Activated T-cell treated with anti-CD3 and anti-CD28 coated beads, Interleukin-2, amount 50 U/mL, for 4 hours (primary cell): ENCODE measurements around the gene CHMP6. TPM values are rescaled to one million over a fixed set of nuclear protein-coding genes. Genes with fewer than 3 reads are reported as not detected.

Source experiments
- ATAC-seq, 2 donors: fragments of 200-7000 bp; cut with Tn5 transposase; one replicate each; pipeline ENCODE4 v1.10.0; 2021
- DNase-seq: peaks from one replicate; pipeline ENCODE4 v3.0.0-alpha.2; 2020
- H3K27me3 Mint-ChIP-seq: one replicate; pipeline ENCODE4 v1.8.0; 2021; ENCODE audit warnings: low read depth, mixed read lengths
- H3K36me3 Mint-ChIP-seq: one replicate; pipeline ENCODE4 v1.8.0; 2022; ENCODE audit warnings: mixed read lengths; ENCODE audit not compliant: insufficient read depth
- H3K4me1 Mint-ChIP-seq: one replicate; pipeline ENCODE4 v1.8.0; 2021; ENCODE audit warnings: low read depth, mixed read lengths
- H3K4me3 Mint-ChIP-seq: one replicate; pipeline ENCODE4 v1.8.0; 2021; ENCODE audit warnings: mild to moderate bottlenecking, moderate library complexity, mixed read lengths
- H3K9me3 Mint-ChIP-seq: one replicate; pipeline ENCODE4 v1.8.0; 2021; ENCODE audit warnings: mixed read lengths
- total RNA-seq, 3 donors: library from RNA; stranded (reverse); gene quantifications; one replicate each; pipeline ENCODE4 v1.2.1, GENCODE V29; 2021

The CHMP6 gene
- total RNA-seq, 3 donors from 2014 or later = 35.7 to 42.4 (median 42.1) TPM

DNA sequence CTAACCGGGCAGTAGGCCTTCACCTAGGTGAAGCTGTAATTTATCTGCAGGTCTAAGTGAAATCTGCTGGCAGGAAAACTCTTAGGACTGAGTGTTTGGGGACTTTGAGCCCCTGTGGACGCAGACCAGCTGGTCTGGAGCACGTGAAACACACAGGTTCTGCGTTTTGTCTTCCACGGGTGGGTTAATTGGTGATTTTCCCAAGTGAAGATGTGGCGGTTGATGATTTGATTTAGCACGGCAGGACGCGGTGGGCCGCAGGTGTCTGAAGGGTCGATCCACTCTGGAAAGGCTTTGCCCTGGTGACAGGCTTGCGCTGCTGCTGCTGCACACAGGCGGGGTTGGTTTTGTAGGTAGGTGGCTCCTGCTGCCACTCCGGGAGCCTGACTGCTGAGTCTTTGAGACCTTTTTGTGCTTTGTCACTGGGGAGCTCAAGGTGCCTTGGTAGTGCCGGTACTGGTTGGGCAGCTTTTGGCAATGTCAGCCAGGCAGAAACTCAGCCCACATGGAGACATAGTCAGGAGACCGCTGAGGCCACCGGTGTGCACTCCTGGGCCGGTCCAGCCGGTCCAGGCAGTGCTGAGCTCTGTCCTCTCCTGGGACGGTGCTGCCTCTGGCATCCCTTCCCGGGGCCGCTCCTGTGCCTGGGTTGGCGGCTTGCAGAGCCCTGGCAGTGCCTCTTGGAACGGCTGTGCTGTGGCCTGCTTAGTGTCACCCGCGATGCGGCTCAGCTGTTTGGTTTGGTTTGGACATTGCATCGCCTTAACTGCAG lies 45.6 kb downstream of the CHMP6 start:
- H3K4me3 Mint-ChIP-seq = peak overlapping the region; percentile 79
- H3K4me1 Mint-ChIP-seq = peaks cover 21% of the 10 kb centered on the region
- ATAC-seq (no peak), DNase-seq (no peak)
- peaks cover 14% of the 10 kb centered on the region for H3K27me3 Mint-ChIP-seq
- peaks cover 1% of the 10 kb centered on the region for H3K36me3 Mint-ChIP-seq
- H3K9me3 Mint-ChIP-seq = no peaks in the 10 kb centered on the region

DNA sequence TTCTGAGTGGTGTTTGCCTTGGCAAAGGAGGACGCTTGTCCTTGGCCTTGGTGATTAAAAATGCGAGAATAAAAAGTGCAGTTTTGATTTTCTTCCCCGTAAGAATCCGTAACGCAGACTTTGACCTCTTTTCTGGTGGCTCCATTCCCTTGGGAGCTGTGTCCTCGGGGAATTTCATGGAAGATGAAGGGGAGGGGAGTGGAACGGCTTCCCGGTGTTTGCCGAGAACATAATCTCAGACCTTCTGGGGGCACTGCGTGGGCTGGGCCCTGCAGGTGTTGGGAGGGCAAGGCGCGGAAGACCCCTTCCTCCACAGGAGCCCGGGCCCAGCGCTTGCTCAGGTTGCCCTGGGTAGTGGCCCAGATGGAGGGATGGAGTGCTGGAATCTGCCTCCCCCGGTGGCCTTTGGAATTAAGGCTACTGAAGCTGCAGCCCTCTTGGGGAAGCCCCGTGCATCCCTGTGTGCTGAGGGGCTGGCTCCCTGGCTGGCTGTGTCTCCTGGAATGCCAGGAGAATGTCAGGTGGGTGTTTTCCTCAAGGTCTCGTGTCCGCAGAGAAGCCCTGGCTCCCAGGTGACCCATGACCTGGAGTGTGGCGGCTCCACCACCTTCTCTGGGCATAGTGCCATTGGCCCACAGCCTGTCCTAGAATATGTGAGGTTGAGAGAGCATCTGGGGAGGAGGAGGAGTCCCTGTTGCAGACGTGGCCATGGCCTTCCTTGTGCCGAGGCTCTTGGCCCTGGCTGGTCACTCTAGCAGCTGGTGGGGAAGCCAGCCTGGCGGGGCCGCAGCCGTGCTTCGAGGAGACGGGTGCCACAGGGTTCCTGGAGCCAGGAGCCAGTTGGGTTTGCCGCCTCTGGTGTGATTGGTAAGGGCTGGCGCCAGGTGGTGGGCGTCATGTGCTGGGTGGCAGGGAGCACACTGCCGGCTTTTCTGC lies 46.4 kb downstream of the CHMP6 start:
- ATAC-seq (no peak), DNase-seq (no peak)
- peaks cover 1% of the 10 kb centered on the region for H3K36me3 Mint-ChIP-seq
- no peaks in the 10 kb centered on the region for H3K9me3 Mint-ChIP-seq
- H3K27me3 Mint-ChIP-seq = peaks cover 14% of the 10 kb centered on the region
- peaks cover 21% of the 10 kb centered on the region for H3K4me1 Mint-ChIP-seq
- no peak overlapping the region for H3K4me3 Mint-ChIP-seq

DNA sequence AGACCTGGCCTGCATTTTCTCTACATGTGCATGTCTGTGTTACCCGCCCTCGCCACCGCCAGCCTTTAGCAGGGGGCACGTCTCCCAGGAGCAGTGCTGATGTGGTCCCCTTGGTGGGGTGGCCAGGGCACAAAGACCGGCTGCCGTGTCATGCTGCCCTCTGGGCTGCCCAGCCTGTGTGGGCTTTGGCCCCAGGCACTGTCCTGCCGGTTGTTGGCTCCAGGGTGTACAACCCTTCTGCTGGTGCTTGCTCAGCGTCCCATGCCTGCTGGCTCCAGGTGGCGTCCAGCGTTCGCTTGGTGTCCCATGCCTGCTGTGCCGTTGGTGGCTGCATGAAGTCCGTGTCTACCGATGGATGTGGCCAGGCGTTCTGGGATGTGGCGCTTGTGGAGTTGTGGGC lies 47.5 kb downstream of the CHMP6 start:
- peaks cover 1% of the 10 kb centered on the region for H3K36me3 Mint-ChIP-seq
- H3K27me3 Mint-ChIP-seq = peaks cover 9% of the 10 kb centered on the region
- no peaks in the 10 kb centered on the region for H3K9me3 Mint-ChIP-seq
- peaks cover 15% of the 10 kb centered on the region for H3K4me1 Mint-ChIP-seq
- DNase-seq (no peak), ATAC-seq (no peak)
- H3K4me3 Mint-ChIP-seq = no peak overlapping the region

GRCh38 chr17:81039854-81040758 lies 48.5 kb downstream of the CHMP6 start:
- no peak overlapping the region for H3K4me3 Mint-ChIP-seq
- no peak for DNase-seq

GRCh38 chr17:81040791-81041337 lies 49.2 kb downstream of the CHMP6 start:
- ATAC-seq (peak; percentile 44 to 54), DNase-seq (no peak)
- H3K9me3 Mint-ChIP-seq = no peaks in the 10 kb centered on the region
- H3K27me3 Mint-ChIP-seq = peaks cover 7% of the 10 kb centered on the region
- H3K36me3 Mint-ChIP-seq = peaks cover 1% of the 10 kb centered on the region
- H3K4me3 Mint-ChIP-seq = no peak overlapping the region
- H3K4me1 Mint-ChIP-seq = peaks cover 11% of the 10 kb centered on the region

More at GRCh38 chr17:81039854-81040758, 48.5 kb downstream of the CHMP6 start:
- Mint-ChIP-seq H3K27me3 (peaks cover 9% of the 10 kb centered on the region), H3K36me3 (peaks cover 1% of the 10 kb centered on the region), H3K9me3 (no peaks in the 10 kb centered on the region), H3K4me1 (peaks cover 14% of the 10 kb centered on the region)
- ATAC-seq = no peak

- no peaks in the 10 kb centered on the region for H3K27me3 Mint-ChIP-seq
- ATAC-seq (no peak), DNase-seq (no peak)
- H3K36me3 Mint-ChIP-seq = no peaks in the 10 kb centered on the region
- no peaks in the 10 kb centered on the region for H3K4me1 Mint-ChIP-seq
- no peak overlapping the region for H3K4me3 Mint-ChIP-seq
- no peaks in the 10 kb centered on the region for H3K9me3 Mint-ChIP-seq
Observed at GRCh38 chr17:81042606-81043005, 51.0 kb downstream of the CHMP6 start.

- no peak overlapping the region for H3K4me3 Mint-ChIP-seq
- no peaks in the 10 kb centered on the region for H3K27me3 Mint-ChIP-seq
- no peaks in the 10 kb centered on the region for H3K9me3 Mint-ChIP-seq
- no peak for DNase-seq
- no peaks in the 10 kb centered on the region for H3K36me3 Mint-ChIP-seq
- no peaks in the 10 kb centered on the region for H3K4me1 Mint-ChIP-seq
- ATAC-seq = no peak
Observed at GRCh38 chr17:81043319-81043724, 51.7 kb downstream of the CHMP6 start.

- no peak overlapping the region for H3K4me3 Mint-ChIP-seq
- H3K27me3 Mint-ChIP-seq = no peaks in the 10 kb centered on the region
- H3K36me3 Mint-ChIP-seq = no peaks in the 10 kb centered on the region
- no peak for ATAC-seq
- H3K4me1 Mint-ChIP-seq = no peaks in the 10 kb centered on the region
- no peak for DNase-seq
- no peaks in the 10 kb centered on the region for H3K9me3 Mint-ChIP-seq
Observed at GRCh38 chr17:81043725-81044427, 52.2 kb downstream of the CHMP6 start.

GRCh38 chr17:81044428-81044763 lies 52.8 kb downstream of the CHMP6 start:
- peaks cover 1% of the 10 kb centered on the region for H3K27me3 Mint-ChIP-seq
- no peak overlapping the region for H3K4me3 Mint-ChIP-seq
- peaks cover 4% of the 10 kb centered on the region for H3K4me1 Mint-ChIP-seq
- no peaks in the 10 kb centered on the region for H3K36me3 Mint-ChIP-seq
- no peaks in the 10 kb centered on the region for H3K9me3 Mint-ChIP-seq
- no peak for DNase-seq
- ATAC-seq = no peak

DNA sequence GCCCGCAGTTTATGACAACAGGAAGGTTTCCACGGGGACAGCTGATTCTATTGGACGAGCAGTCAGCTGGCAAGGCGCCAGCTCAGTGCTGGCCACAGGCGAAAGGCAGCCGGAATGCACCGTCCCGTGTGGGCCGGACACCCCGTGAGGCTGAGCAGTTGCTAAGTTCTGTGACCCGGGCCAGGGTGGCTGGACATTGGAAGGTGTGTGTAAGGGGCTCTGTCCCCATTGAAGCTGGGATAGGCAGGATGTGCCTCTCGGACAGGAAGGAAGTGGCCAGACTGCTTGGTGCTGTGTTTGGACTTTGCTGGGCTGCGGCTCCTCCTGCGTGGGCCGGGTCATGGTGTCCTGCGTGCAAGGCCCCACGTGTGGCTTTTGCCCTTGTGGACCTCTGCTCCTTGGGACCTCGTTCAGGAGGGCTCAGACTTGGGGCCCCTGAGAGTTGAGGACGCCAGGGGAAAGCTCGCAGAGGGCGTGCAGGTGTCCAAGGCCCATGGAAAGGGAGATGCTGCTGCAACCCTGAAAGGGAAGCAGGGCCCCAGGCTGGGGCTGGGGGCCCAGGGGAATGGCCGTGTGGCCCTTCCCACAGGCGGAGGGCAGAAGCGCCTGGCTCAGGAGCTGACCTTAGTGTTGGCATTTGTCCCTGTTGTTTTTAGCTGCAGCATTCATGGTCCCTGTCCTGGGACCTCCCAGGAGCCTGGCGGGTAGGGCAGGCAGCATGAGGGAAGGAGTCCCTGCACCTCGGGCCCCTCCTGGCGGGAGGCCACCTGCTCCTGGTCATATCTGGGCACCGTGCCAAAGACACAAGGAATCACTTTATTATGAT lies 53.3 kb downstream of the CHMP6 start:
- H3K9me3 Mint-ChIP-seq = no peaks in the 10 kb centered on the region
- no peak for ATAC-seq
- H3K27me3 Mint-ChIP-seq = peaks cover 2% of the 10 kb centered on the region
- H3K36me3 Mint-ChIP-seq = no peaks in the 10 kb centered on the region
- no peak overlapping the region for H3K4me3 Mint-ChIP-seq
- no peak for DNase-seq
- peaks cover 7% of the 10 kb centered on the region for H3K4me1 Mint-ChIP-seq

GRCh38 chr17:81045590-81046095 lies 54.0 kb downstream of the CHMP6 start:
- ATAC-seq (no peak), DNase-seq (no peak)
- Mint-ChIP-seq H3K27me3 (peaks cover 2% of the 10 kb centered on the region), H3K4me3 (no peak overlapping the region), H3K36me3 (no peaks in the 10 kb centered on the region), H3K4me1 (peaks cover 7% of the 10 kb centered on the region), H3K9me3 (no peaks in the 10 kb centered on the region)

GRCh38 chr17:81046132-81046769 lies 54.6 kb downstream of the CHMP6 start:
- H3K36me3 Mint-ChIP-seq = no peaks in the 10 kb centered on the region
- peaks cover 7% of the 10 kb centered on the region for H3K4me1 Mint-ChIP-seq
- H3K27me3 Mint-ChIP-seq = peaks cover 2% of the 10 kb centered on the region
- ATAC-seq = no peak
- DNase-seq = no peak
- H3K9me3 Mint-ChIP-seq = no peaks in the 10 kb centered on the region
- H3K4me3 Mint-ChIP-seq = no peak overlapping the region
